ENCODE measurements around the gene ESPL1. TPM values are rescaled to one million over a fixed set of nuclear protein-coding genes. Genes with fewer than 3 reads are reported as not detected.

The ESPL1 gene
- total RNA-seq = 10 to 100 TPM; 60.8 to 66.9 TPM

DNA sequence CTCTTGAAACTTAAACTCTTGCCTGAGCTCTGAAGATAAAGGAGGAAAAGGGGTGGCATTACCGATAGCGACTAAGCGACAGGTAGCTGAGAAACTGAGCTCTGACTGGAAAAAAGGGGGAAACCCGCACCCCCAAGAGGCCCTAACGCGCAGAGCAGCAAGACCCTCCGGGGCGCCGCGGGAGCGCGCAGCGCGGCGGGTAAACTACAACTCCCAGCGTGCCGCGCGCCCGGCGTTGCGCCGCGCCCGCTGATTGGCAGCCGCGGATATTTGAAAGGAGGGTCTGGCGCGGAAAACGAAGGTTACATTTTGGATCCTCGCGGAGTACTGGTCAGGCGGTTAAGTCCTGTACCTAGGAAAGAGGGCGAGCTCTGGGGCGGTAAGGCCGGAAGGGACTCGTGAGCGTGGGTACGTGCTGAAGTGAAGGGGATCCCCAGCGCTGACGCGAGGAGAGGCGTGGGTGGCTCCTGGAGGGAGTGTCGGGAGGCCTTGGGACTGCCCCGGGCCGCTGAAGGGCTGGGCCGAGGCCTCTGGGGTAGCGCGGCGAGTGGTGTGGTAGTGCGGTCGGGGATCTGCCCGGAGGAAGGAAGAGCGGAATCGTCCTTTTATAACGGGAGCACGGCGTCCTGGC is at the start of gene ESPL1:
Gene ESPL1 (plus strand): TSS at position 301 of the 631 bp plus-strand sequence. CDS start 468 bp downstream, outside the sequence.
- peaks cover 30% of the 10 kb centered on the region for H3K4me1 Mint-ChIP-seq
- no peaks in the 10 kb centered on the region for H3K9me3 Mint-ChIP-seq (ENCODE audit: low read depth)
- peaks cover 37% of the 10 kb centered on the region for H3K36me3 Mint-ChIP-seq (ENCODE audit: low read depth)
- H3K27me3 Mint-ChIP-seq = no peaks in the 10 kb centered on the region
- ATAC-seq = peak; percentile 86
- H3K27ac Mint-ChIP-seq = peak within 1 kb of the TSS; percentile 98
- H3K4me3 Mint-ChIP-seq = peak within 1 kb of the TSS; percentile 92
- peak; percentile 93 for DNase-seq
- intact Hi-C loops (cut with DNase I, micrococcal nuclease) = loop anchor here (1.0 to 2.0 kb wide), 14 partner anchors 16 to 262 kb away; partner anchors contain the start of genes AAAS (in 2 of the 2), PFDN5 (in 2 of the 2), CSAD (in 1 of the 2) and EIF4B (in 1 of the 2)
- ChIA-PET POLR2A (interaction anchor here (0.6 to 3.4 kb wide), 16 partner anchors 9 to 1096 kb away, joined by 3 to 14 read pairs (median 4); partner anchors contain the start of genes ATP5MC2, CSAD, TARBP2 and ZNF740), CTCF (interaction anchor here (0.5 to 6.8 kb wide), 32 partner anchors 12 to 233 kb away, joined by 3 to 113 read pairs (median 4); partner anchors contain the start of genes AAAS, MYG1, PFDN5 and SPRYD3)

DNA sequence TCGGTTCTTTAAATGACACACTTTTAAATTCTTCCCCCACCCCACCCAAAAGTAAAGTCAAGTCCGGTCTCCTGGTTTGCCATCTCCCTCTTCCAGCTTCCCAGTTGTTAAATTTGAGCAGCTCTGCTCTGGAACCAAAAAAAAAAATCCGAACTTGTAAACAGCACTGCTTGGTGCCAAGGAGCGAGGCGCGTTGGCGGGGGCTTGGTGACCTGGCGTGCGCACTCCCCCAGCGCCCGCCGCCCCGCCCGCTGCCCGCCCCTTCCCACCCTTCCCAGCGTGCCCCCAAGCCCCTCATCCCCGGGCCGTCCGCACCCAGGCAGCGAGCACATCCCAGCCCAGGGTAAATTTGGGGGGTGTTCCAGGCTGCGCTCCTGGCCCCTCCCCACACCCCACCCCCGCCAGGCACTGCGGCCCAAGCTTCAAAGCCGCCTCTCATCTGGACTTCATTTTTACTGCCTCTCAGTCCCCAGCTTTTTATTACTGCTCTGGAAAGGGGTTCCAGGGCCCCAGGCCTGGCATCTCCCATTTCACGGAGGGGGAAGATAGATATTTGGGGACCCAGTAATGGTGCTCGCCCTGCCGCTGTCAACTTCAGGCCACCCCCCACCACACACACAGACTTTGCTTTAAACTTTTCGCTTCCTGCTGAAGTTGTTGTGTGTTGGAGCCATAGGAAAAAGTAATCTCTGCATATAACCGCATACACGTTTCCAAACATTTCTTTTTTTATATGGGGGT is 49.4 kb upstream of the ESPL1 start:
- ChIA-PET POLR2A (interaction anchor here (1.1 to 1.9 kb wide), 3 partner anchors 49 to 106 kb away, joined by 3 to 6 read pairs (median 6); partner anchors contain the start of genes ESPL1 and MYG1), CTCF (interaction anchor here (0.6 to 10.7 kb wide), 8 partner anchors 9 to 170 kb away, joined by 3 to 173 read pairs (median 8); partner anchors contain the start of genes AAAS, ESPL1, MYG1 and PFDN5)
- Mint-ChIP-seq H3K27me3 (no peaks in the 10 kb centered on the region), H3K9me3 (ENCODE audit: low read depth) (no peaks in the 10 kb centered on the region), H3K4me3 (peak overlapping the region; percentile 83), H3K36me3 (ENCODE audit: low read depth) (peaks cover 6% of the 10 kb centered on the region), H3K27ac (peak overlapping the region; percentile 95), H3K4me1 (peaks cover 65% of the 10 kb centered on the region)
- ATAC-seq = no peak
- intact Hi-C loops (cut with DNase I, micrococcal nuclease) = loop anchor here in 1 of 2 experiments (1.0 to 10.0 kb wide), 4 partner anchors 10 to 106 kb away; partner anchors contain the start of genes AAAS, CSAD and ZNF740
- peak; percentile 41 for DNase-seq

DNA sequence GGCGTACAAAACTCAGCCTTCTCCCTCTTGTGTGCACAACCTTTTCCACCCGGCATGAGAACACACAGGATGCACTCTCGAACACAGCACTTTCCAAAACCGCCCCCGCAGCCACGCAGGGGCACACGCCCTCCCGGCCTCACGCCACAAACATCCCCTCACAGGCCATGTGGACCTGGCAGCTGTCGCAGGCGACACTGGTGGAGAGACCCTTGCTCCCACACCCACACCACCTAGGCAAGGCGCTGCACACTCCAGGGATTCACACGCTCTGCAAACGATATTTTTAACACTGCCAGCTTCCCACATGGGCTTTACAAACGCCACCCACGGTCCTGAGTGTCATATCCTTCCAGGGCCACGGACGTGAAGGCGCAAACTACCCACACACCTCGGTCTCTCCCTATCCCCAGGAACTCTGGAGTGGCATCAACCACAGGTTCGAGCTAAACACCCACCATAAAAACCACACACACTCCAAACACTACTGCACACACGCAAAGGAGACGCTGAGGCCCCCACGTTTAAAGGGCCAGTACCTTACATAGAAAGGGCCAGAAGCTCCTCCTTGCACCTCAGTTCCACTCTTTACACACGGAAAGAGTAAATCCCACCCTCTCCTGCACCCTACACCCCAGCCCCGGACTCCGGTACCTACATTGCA is 48.7 kb upstream of the ESPL1 start:
- Mint-ChIP-seq H3K9me3 (ENCODE audit: low read depth) (no peaks in the 10 kb centered on the region), H3K27me3 (no peaks in the 10 kb centered on the region), H3K4me1 (peaks cover 71% of the 10 kb centered on the region), H3K27ac (peak overlapping the region; percentile 91), H3K4me3 (peak overlapping the region; percentile 83), H3K36me3 (ENCODE audit: low read depth) (peaks cover 3% of the 10 kb centered on the region)
- intact Hi-C loops (cut with DNase I, micrococcal nuclease) = loop anchor here in 1 of 2 experiments (1.0 to 10.0 kb wide), 3 partner anchors 31 to 105 kb away; partner anchors contain the start of genes AAAS, CSAD and ZNF740
- DNase-seq (peak; percentile 80), ATAC-seq (peak; percentile 18)
- ChIA-PET POLR2A (interaction anchor here (0.8 to 1.9 kb wide), 10 partner anchors 9 to 160 kb away, joined by 3 to 13 read pairs (median 6); partner anchors contain the start of genes CSAD, ESPL1, MYG1 and PFDN5), CTCF (interaction anchor here (0.6 to 10.7 kb wide), 13 partner anchors 8 to 171 kb away, joined by 3 to 173 read pairs (median 5); partner anchors contain the start of genes AAAS, CSAD, ESPL1 and MYG1)

DNA sequence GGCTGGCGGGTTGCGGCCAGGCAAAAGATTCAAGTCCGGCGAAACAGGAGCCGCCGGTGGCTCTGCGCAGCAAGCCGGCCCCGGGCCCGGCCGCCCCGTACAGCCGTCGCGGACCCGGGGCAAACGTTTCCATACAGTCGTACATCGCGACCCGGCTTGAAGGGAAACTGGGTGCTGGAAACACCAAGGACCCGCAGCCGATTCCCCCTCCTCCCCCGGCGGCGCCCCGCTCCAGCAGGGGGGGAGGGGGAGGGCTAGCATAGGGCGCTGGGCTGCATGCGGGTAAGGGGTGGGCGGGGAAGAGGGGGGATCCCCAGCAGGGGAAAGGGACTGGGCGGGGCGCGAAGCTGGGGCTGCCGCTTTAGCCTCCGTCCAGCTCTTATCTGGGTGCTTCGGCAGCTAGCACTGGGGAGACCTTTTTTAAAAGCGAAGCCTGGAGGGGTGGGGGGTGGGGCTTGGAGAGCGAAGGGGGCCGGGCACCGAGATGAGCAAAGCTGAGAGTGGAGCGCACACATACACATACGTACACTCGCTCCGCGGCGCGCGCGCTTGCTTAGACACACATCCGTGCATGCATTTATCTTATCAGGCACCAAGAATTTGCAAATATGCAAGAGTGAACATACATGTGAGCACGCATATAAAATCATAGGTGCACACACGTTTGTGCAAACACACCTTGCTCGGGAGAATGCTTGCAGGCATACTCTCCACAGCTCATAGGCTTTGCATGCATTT is 48.0 kb upstream of the ESPL1 start:
- POLR2A ChIA-PET = interaction anchor here (0.5 to 1.9 kb wide), 13 partner anchors 9 to 159 kb away, joined by 3 to 13 read pairs (median 4); partner anchors contain the start of genes CSAD, ESPL1, MYG1 and PFDN5
- CTCF ChIA-PET = interaction anchor here (1.0 to 10.7 kb wide), 11 partner anchors 8 to 169 kb away, joined by 3 to 173 read pairs (median 5); partner anchors contain the start of genes AAAS, CSAD, ESPL1 and MYG1
- H3K4me1 Mint-ChIP-seq = peaks cover 77% of the 10 kb centered on the region
- peak overlapping the region; percentile 91 for H3K27ac Mint-ChIP-seq
- H3K9me3 Mint-ChIP-seq (ENCODE audit: low read depth) = no peaks in the 10 kb centered on the region
- intact Hi-C loops (cut with DNase I, micrococcal nuclease) = loop anchor here (1.0 to 10.0 kb wide), 15 partner anchors 12 to 281 kb away; partner anchors contain the start of genes AAAS (in 2 of the 2), ESPL1 (in 2 of the 2), PFDN5 (in 2 of the 2) and RARG (in 2 of the 2)
- peaks cover 3% of the 10 kb centered on the region for H3K36me3 Mint-ChIP-seq (ENCODE audit: low read depth)
- no peaks in the 10 kb centered on the region for H3K27me3 Mint-ChIP-seq
- peak overlapping the region; percentile 83 for H3K4me3 Mint-ChIP-seq
- ATAC-seq = peak; percentile 60
- peak; percentile 93 for DNase-seq

DNA sequence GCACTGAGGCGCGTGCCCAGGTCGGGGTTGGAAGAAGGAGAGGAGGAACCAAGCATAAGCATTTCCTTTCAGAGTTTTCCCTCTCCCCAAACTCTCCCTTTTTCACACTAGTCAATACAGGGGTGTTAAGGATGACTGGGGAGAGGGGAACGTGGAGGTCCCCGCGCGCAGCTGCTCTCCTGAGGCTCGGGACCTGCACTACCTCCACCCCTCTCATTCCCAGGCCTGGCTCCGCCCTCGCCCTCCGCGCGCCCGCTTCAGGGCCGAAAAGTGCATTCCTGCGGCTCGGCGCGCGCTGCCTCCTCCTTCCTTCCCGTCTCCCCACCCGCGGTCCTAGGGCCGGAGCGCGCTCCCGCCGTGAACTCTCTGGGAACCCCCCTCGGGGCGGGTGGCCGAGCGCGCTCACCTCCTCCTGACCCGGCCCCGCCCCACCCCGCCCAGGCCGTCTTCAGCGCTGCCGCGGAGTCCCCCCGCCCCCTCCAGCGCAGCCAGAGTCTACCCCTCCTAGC is 47.4 kb upstream of the ESPL1 start:
- Mint-ChIP-seq H3K27ac (peak overlapping the region; percentile 87), H3K4me1 (peaks cover 78% of the 10 kb centered on the region), H3K36me3 (ENCODE audit: low read depth) (no peaks in the 10 kb centered on the region), H3K4me3 (peak overlapping the region; percentile 83), H3K27me3 (no peaks in the 10 kb centered on the region), H3K9me3 (ENCODE audit: low read depth) (no peaks in the 10 kb centered on the region)
- intact Hi-C loops (cut with DNase I, micrococcal nuclease) = loop anchor here (1.0 to 2.0 kb wide), 14 partner anchors 12 to 280 kb away; partner anchors contain the start of genes ESPL1 (in 2 of the 2), PFDN5 (in 2 of the 2), RARG (in 2 of the 2) and AAAS (in 1 of the 2)
- POLR2A ChIA-PET = interaction anchor here (0.5 to 1.7 kb wide), 9 partner anchors 10 to 158 kb away, joined by 3 to 13 read pairs (median 6); partner anchors contain the start of genes MYG1 and PFDN5
- DNase-seq = peak; percentile 93
- CTCF ChIA-PET = interaction anchor here (1.0 to 10.7 kb wide), 7 partner anchors 9 to 102 kb away, joined by 3 to 173 read pairs (median 8); partner anchors contain the start of genes AAAS, CSAD, ESPL1 and MYG1
- ATAC-seq = peak; percentile 57

DNA sequence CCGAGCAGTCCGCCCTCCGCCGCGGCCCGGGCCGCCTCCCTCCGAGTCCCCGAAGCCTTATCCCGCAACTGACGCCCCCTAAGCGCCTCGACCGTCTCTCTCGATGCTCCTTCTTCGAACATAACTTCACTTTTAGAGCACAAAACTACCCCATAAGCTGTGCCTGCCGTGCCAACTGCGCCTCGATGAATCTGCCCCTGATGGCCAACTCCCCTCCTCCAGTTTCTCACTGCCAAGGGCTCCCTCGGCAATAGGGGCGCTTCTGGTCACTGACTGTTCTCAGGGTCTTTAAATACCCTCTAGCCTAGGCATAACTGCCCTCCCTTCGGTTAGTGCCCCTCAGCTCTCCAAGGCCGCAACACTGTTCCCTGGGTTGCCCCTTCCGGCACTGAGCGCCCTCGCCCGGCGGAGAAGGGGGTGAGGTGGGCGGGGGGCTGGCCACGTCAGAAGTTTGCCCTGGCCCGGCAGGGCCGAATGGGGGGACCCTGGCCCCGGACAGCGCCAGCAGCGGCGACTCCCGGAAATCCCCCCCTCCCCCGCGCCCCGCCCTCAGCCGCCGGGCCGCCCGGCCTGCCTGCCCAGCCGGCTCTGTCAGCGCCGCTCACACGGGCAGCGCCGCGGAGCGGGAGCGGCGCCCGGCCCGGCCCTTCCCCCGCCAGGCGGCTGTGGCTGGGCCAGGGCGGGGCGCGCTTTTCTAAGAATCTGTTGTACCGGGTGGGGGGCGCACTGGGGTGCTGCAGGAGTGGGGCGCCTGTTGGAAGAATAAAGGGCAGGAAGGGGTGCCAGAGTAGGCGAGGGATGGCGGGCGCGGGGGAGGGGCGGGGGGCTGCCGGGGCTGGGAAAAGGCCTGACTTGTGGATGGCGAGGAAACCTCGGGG is 46.7 kb upstream of the ESPL1 start:
- intact Hi-C loops (cut with DNase I, micrococcal nuclease) = loop anchor here (1.0 to 2.0 kb wide), 6 partner anchors 41 to 279 kb away; partner anchors contain the start of genes CSAD (in 1 of the 2), ESPL1 (in 1 of the 2), PCBP2 (in 1 of the 2) and PFDN5 (in 1 of the 2)
- DNase-seq (peak; percentile 67), ATAC-seq (peak; percentile 6)
- H3K27ac Mint-ChIP-seq = peak overlapping the region; percentile 87
- H3K36me3 Mint-ChIP-seq (ENCODE audit: low read depth) = no peaks in the 10 kb centered on the region
- ChIA-PET CTCF (interaction anchor here (2.0 to 10.7 kb wide), 3 partner anchors 13 to 69 kb away, joined by 7 to 173 read pairs (median 113); partner anchors contain the start of genes ESPL1, MYG1 and PFDN5), POLR2A (interaction anchor here (0.5 kb wide), 1 partner anchor 26 kb away, joined by 4 read pairs; no protein-coding TSS in a partner anchor)
- H3K4me3 Mint-ChIP-seq = peak overlapping the region; percentile 83
- no peaks in the 10 kb centered on the region for H3K9me3 Mint-ChIP-seq (ENCODE audit: low read depth)
- H3K4me1 Mint-ChIP-seq = peaks cover 74% of the 10 kb centered on the region
- H3K27me3 Mint-ChIP-seq = no peaks in the 10 kb centered on the region

DNA sequence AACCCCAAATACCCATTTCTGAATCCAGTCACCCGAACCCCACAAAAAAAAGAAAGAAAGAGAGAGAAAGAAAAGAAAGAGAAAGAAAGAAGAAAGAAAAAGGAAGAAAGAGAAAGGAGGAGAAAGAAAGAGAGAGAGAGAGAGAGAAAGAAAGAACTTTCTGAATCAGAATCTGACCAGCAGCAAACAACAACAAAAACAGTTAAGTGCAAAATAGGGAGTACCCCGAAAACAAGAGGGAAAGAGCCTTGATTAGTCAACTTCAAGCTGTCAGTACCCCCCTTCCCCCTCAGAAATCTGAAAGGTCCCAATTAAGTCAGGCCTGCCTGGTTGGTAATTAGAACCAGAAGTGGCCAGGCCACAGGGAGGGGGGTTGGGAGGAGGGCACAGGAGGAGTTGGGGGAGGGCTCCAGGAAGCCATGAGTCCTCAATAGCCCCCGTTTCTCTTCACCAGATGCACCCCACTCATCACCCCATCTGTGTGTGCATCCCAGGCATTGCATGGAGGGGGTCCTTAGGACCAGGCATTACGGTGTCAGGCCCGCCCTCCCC is 45.9 kb upstream of the ESPL1 start:
- H3K27me3 Mint-ChIP-seq = no peaks in the 10 kb centered on the region
- H3K9me3 Mint-ChIP-seq (ENCODE audit: low read depth) = no peaks in the 10 kb centered on the region
- ChIA-PET POLR2A (no interaction called here), CTCF (interaction anchor here (0.9 to 2.7 kb wide), 2 partner anchors 8 to 67 kb away, joined by 3 to 9 read pairs; no protein-coding TSS in a partner anchor)
- peaks cover 4% of the 10 kb centered on the region for H3K36me3 Mint-ChIP-seq (ENCODE audit: low read depth)
- no peak for DNase-seq
- peak overlapping the region; percentile 54 for H3K4me3 Mint-ChIP-seq
- H3K27ac Mint-ChIP-seq = peak overlapping the region; percentile 45
- peaks cover 71% of the 10 kb centered on the region for H3K4me1 Mint-ChIP-seq
- ATAC-seq = no peak
- intact Hi-C loops (cut with DNase I, micrococcal nuclease) = no loop called here

DNA sequence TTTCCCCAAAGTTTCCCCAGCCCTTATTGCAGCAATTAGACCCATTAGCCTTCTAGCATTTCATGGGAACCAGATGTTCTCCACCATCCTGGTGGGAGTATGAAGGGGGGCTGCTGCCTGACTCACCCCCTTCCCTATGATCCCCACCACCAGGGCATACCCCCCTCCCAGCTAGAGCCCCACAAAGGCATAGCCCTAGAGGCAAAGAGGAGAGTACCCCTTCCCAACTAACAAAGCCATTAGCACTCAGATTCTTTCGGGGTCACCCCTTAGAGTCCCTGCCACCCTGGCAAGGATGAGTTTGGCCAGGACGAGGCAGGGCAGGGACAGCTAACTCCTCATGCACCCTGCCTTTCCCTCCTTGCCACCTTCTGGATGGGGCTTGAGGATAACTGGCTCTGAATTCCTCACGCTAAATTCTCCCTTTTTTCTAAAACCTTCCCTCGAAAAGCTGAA is 45.3 kb upstream of the ESPL1 start:
- no peak for DNase-seq
- intact Hi-C loops (cut with DNase I, micrococcal nuclease) = no loop called here
- ChIA-PET CTCF (interaction anchor here (0.6 to 2.7 kb wide), 5 partner anchors 9 to 77 kb away, joined by 3 to 9 read pairs (median 3); partner anchors contain the start of gene MYG1), POLR2A (interaction anchor here (1.0 kb wide), 1 partner anchor 45 kb away, joined by 6 read pairs; the partner anchor contains the start of gene ESPL1)
- H3K9me3 Mint-ChIP-seq (ENCODE audit: low read depth) = no peaks in the 10 kb centered on the region
- no peak for ATAC-seq
- H3K4me3 Mint-ChIP-seq = peak overlapping the region; percentile 54
- H3K4me1 Mint-ChIP-seq = peaks cover 65% of the 10 kb centered on the region
- H3K27me3 Mint-ChIP-seq = no peaks in the 10 kb centered on the region
- peak overlapping the region; percentile 58 for H3K27ac Mint-ChIP-seq
- peaks cover 4% of the 10 kb centered on the region for H3K36me3 Mint-ChIP-seq (ENCODE audit: low read depth)

Measured in activated CD4-positive, alpha-beta T cell treated with anti-CD3 and anti-CD28 coated beads for 36 hours (primary cell).